Activated CD4-positive, alpha-beta T cell treated with anti-CD3 and anti-CD28 coated beads, Interleukin-2, Interleukin-6, amounts not matched to agents 100 ng/mL and 50 ng/mL, durations not matched to agents 16 hours and 8 hours (primary cell): ENCODE data around the gene MYO1E.
A peak's percentile ranks its signal among the peaks of the same experiment; 100 is the strongest.
"Not testable (repeated sequence)": the region's sequence is repeated elsewhere in the genome, so short reads cannot be mapped to it uniquely, and the experiment has no call there.

Experiments used
- DNase-seq: peaks from one replicate; pipeline ENCODE4 v3.0.0-alpha.2; 2020

Gene MYO1E

GRCh38 chr15:59349680-59350420, 22.8 kb downstream of the MYO1E start:
- peak; percentile 58 for DNase-seq

- DNase-seq = no peak
Measured at GRCh38 chr15:59347915-59348314, 24.8 kb downstream of the MYO1E start.

DNA sequence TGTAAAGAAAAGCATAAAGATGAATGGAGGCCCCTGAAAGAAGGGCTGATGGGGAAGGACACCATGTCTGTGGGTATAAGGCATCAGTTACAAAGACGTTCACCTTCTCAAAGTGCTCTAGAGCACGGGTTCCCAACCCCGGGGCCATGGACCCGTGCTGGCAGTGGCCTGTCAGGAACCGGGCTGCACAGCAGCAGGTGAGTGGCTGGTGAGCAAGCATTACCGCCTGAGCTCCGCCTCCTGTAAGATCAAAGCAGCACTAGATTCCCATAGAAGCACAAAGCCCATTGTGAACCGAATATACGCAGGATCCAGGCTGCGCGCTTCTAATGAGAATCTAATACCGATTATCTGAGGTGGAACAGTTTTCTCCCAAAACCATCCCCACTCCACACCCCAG, 25.7 kb downstream of the MYO1E start:
- DNase-seq = no peak

- no peak for DNase-seq
Measured at GRCh38 chr15:59345326-59345725, 27.3 kb downstream of the MYO1E start.

DNA sequence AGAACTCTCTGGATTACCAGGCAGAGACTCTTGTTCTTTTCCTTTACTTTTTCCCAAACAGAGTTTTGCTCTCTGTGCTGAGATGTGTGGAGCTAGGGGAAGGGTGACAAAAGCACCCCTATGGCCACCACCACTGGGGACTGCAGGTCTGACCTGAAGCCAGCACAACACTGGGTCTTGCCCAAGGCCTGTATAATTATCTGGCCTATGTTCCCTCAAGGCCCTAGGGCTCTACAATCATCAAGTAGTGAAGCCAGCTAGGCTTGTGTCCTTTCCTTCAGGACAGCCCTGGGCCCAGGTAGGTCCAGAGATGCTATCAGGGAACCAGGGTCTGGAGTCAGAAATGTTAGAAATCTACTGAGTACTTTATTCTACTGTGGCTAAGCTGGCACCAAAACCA, 28.4 kb downstream of the MYO1E start:
- DNase-seq = no peak

DNA sequence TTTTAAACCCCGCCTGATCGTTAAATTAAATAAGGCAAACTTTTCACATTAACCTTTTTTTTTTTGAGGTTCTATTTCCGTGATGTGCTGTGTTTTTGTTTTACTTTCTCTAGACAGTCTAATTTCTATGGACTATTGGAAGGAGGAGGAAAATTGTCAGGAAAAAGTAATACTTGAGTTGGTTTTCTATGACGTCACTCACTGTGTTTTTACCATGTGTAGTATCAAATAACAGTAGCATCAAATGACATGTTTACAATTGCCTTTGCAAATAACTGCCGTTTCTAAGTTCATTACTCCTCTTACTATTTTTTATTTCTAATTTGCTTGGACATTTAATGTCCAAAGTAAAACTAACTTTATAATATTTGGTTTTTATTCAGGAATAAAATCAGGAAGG, 32.3 kb downstream of the MYO1E start:
- no peak for DNase-seq

DNA sequence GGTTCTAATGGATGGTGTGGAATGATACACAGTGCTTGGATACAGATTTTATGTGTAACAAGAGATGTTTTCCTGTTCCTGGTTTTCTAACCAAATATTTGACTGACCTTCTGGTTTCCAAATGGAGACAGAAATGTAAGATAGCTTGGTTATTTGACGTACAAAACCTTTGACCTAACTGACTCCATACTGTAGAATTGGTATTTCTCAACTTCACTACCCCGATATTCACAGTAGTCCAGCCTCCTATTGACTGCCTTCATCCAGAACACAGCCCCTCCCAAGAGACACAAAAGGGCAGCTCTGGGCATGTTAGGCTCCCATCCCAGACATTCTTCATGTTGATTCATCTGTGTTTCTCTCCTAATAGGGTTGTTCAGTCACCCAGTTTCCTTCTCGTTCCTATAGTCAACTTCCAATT, 33.4 kb downstream of the MYO1E start:
- no peak for DNase-seq

GRCh38 chr15:59338414-59338813, 34.3 kb downstream of the MYO1E start:
- no peak for DNase-seq

- DNase-seq = not testable (repeated sequence)
Measured at GRCh38 chr15:59336725-59337124, 35.9 kb downstream of the MYO1E start.

DNA sequence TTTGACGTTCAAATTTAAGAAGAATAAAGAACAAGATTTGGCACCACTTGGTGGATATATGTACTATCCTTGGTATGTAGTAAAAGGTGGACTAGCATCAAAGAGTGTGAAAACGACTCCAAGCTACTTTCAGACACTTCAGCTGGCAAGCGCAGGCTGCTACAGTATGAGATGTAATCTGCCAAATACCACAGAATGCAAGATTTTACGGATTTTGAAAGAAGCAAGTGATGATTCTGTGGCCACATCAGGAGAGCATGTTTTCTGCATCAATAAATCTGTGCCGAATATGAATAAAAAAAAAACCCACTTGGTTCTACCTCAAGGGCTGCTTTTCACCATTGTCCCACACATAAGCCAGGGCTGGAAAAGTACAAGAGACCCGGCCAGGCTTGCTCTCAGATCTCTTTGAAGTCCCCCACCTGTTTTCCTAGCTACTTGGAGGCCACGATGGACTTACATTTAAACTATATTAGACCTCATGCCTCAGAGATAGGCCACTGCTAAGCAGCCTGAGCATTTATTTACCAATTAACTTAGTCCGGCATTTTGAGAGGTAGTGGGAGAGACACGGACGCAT, 37.4 kb downstream of the MYO1E start:
- DNase-seq = no peak

GRCh38 chr15:59334076-59334415, 38.6 kb downstream of the MYO1E start:
- DNase-seq = no peak

DNA sequence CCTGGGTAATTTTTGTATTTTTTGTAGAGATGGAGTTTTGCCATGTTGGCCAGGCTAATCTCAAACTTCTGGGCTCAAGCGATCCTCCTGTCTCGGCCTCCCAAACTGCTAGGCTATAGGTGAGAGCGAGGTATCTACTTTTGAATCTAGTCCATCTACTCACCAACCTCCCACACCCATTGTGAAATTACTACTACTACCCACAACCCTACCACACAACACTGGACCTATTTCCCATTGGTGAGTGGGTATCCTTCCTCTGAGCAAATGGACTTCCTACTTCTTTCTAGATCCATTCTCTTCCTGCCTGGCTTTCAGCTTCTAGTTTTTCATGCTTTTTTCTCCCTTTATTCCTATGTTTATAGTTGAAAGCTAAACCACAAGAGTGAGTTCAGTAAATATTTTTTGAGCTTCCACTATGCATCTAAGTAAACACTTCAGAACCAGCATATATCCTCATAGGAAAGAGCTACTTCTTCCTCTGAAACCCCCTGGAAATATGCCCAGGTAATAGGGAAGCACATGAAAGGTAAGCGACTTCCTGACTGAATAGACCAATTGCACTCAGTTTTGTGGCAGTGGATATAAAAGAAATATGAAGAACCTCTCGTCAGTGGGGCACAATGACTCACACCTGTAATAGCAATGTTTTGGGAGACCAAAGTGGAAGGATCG, 39.1 kb downstream of the MYO1E start:
- DNase-seq = no peak

- DNase-seq = no peak
Measured at GRCh38 chr15:59332009-59332408, 40.7 kb downstream of the MYO1E start.

DNA sequence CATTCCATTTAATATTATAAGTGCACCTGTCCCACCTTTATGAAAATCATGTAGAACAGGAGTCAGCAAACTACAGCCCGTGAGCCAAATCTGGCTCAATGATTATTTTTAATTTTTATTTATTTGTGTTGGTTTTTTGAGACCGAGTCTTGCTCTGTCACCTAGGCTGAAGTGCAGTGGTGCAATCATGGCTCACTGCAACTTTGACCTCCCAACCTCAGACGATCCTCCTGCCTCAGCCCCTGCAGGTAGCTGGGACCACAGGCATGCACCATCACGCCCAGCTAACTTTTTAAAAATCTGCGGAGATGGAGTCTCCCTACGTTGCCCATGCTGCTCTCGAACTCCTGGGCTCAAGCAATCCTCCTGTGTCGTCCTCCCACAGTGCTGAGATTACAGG, 42.0 kb downstream of the MYO1E start:
- DNase-seq = no peak

- no peak for DNase-seq
Measured at GRCh38 chr15:59329570-59330350, 42.9 kb downstream of the MYO1E start.

DNA sequence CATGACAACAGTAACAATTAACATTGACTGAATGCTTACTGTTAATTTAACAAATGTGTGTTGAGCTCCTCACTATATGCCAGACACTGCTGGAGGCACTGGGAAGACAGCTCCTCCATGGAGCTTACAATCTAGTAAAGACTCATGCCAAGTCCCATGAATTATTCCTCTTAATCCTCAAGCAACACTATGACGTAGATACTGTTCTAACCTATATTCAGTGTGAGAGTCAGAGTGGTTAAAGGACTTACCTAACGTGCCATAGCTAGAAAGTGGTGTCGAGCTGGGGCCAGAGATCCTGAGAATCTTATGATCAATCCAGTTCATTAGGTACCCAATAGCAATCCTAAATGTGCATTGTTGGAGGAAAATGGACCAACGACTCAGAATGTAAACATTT, 43.6 kb downstream of the MYO1E start:
- no peak for DNase-seq

- no peak for DNase-seq
Measured at GRCh38 chr15:59327942-59328341, 44.7 kb downstream of the MYO1E start.

GRCh38 chr15:59326856-59327255, 45.8 kb downstream of the MYO1E start:
- DNase-seq = no peak

- DNase-seq = peak; percentile 23
Measured at GRCh38 chr15:59322056-59322759, 50.5 kb downstream of the MYO1E start.

DNA sequence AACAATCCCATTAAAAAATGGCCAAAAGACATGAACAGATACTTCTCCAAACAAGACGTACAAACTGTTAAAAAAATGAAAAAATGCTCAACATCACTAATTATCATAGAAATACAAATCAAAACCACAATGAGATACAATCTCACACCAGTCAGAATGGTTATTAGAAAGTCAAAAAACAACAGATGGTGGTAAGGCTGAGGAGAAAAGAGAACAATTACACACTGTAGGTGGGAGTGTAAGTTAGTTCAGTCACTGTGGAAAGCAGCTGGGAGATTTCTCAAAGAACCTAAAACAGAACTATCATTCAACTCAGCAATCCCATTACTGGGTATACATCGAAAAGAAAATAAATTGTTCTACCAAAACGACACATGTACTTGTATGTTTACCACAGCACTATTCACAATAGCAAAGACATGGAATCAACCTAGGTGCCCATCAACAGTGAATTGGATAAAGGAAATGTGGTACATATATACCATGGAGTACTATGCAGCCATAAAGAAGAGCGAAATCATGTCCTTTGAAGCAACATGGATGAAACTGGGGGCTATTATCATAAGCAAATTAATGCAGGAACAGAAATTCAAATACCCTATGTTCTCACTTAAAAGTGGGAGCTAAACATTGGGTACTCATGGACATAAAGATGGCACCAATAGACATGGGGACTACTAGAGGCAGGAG, 51.5 kb downstream of the MYO1E start:
- no peak for DNase-seq

- no peak for DNase-seq
Measured at GRCh38 chr15:59317211-59317610, 55.5 kb downstream of the MYO1E start.

- DNase-seq = no peak
Measured at GRCh38 chr15:59315914-59316451, 56.7 kb downstream of the MYO1E start.
